ENCODE data around the gene HOXD9.

HOXD9 gene

DNA sequence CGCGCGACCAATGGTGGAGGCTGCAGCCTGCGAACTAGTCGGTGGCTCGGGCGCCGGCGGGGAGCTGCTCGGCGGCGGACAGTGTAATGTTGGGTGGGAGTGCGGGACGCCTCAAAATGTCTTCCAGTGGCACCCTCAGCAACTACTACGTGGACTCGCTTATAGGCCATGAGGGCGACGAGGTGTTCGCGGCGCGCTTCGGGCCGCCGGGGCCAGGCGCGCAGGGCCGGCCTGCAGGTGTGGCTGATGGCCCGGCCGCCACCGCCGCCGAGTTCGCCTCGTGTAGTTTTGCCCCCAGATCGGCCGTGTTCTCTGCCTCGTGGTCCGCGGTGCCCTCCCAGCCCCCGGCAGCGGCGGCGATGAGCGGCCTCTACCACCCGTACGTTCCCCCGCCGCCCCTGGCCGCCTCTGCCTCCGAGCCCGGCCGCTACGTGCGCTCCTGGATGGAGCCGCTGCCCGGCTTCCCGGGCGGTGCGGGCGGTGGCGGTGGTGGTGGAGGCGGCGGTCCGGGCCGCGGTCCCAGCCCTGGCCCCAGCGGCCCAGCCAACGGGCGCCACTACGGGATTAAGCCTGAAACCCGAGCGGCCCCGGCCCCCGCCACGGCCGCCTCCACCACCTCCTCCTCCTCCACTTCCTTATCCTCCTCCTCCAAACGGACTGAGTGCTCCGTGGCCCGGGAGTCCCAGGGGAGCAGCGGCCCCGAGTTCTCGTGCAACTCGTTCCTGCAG lies at the start of gene HOXD9:
TSS of gene HOXD9 (plus strand) at position 37 of the 728 bp plus-strand sequence. CDS start at position 87, 50 bp downstream.
- DNase-seq (ENCODE audit: low read depth): no peak

DNA sequence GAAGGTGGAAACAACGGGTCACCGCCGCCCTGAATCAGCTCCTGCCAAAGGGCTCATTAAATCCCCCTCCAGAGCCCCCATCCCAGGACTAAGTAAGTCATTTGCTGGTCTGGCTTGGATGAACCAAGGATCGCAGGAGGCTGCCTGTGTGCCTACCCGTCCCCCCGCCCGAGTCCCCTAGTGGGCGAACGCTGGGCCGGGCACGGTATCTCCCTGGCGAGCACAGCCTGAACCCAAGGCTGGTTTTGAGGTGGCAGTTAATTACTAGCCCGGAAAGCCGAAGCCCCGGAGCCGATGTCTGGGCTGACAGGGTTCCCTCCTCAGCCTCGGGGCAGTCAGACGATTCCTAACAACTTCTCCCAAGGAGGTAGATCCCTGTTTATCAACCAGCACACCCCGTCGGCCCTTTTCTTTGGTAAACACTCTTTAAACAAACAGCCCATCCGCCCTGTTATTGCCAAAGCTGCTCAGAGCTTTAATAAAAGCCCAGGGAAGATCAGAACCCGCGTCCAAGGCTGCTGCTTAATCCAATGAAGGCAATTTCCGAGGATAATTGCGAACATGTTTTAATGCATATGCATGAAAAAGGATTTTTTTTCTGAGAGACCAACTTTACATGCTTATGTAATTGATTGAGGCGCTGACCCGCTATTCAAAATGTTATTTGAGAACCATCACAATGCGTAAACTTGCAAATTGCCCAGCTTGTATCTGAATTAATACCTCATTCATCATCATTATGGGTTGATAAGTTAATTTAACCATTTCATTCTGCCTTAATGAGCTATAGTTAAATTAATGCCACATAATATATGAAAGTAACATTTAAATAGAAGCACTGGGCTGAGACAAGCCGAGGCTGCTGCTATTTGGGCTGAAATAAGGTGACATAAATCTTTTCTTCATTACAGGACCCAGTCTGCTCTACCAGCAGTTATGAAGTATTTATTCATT lies 49.3 kb upstream of the HOXD9 start:
- DNase-seq (ENCODE audit: low read depth): no peak

DNA sequence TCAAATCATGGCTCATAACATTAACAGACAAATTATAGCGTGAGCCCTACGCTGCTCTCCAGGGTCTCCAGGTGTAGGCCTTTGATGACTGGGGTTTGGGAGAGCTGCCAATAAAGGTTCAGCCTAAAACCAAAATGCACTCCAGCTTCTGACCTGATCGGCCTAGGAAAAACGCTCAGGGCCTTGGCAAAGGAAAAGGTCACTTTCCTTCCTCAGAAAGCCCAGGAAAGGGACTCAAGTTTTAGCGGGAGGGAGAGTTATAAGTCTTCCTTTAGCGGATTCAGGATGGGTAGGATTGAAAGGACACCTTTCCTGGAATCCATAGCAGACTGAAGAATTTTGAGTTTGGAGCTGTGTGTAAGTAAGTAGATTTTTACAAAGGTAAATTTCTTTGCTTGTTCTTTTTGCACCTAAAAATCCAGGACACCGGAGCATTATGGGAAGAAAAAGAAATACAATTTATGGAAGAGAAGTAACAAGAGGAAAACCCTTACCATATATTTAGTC lies 47.5 kb upstream of the HOXD9 start:
- DNase-seq (ENCODE audit: low read depth): no peak

GRCh38 chr2:176075481-176075880 lies 47.0 kb upstream of the HOXD9 start:
- DNase-seq (ENCODE audit: low read depth): no peak

GRCh38 chr2:176076063-176076462 lies 46.5 kb upstream of the HOXD9 start:
- DNase-seq (ENCODE audit: low read depth): no peak

DNA sequence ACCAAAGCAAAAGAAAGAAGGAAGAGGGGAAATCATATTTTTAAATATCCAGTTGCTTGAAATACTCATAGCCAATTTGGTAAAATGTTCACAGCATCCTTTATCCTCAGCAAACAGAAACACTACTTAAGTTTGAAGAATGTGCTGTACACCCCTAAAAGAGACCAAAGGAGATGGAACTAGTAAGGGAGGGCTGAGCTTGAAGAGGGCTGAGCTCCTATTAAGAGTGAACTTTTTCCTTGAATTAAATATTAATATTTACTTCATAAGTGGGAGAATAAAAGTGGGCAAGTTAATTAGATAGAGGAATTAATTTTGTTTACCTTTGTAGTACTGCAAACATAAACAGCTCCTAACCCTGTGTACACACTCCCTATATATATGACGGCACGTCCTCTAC lies 45.7 kb upstream of the HOXD9 start:
- DNase-seq (ENCODE audit: low read depth): no peak

GRCh38 chr2:176078541-176079284 lies 43.8 kb upstream of the HOXD9 start:
- DNase-seq (ENCODE audit: low read depth): no peak

GRCh38 chr2:176079285-176079830 lies 43.2 kb upstream of the HOXD9 start:
- no peak for DNase-seq (ENCODE audit: low read depth)

DNA sequence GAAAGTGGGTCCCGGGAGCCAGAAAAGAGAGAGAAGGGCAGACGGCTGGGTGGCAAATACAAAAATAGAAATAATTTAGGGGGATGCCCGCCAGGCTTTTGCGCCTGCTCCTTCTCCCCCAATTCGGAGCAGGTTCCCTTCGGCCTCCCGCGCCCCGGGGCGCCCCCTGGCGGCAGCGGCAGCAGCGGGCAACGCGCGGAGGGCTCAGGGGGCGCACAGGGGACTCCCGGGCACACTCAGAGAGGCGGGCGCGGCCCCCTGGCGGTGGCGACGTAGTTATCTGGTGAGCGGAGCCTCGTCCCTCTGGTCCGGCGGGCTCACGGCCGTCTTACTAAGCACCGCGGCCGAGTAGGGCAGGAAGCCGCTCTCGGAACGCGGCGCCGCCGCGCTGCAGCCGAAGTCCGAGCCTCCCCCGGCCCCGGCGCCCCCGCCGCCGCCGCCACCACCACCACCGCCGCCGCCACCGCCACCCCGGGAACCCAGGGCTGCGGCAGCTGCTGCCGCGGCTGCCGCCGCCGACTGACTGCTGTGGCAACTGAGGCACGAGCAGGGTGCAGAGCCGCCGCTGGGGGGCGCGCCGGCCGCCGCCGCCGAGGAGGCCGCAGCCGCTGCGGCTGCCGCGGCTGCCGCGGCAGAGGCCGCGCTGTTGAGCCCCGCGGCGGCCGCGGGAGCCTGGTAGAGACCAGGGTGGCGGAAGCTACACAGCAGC lies 42.5 kb upstream of the HOXD9 start:
- DNase-seq (ENCODE audit: low read depth): peak; percentile 49

GRCh38 chr2:176080540-176081375 lies 41.8 kb upstream of the HOXD9 start:
- no peak for DNase-seq (ENCODE audit: low read depth)

DNA sequence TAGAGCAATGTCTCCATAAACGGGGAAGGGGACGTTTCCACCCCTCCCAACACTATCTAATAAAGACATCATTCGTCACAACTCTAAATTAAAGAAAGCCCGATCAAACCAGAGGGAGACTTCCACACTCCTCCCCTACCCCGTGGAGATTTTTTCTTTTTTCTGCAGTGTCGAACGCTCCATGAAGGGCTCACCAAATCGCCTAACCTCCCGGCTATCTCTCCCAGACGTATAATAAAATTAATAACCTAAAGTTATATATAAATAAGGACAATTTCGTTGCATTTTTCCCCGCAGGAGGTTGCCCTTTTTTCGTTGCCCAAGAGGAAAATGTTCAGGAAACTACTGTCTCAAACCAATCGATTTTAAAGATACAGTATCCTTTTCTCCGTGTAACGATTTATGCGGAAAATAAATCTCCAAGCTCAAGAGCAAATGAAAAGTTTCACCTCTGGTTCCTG lies 41.1 kb upstream of the HOXD9 start:
- no peak for DNase-seq (ENCODE audit: low read depth)

DNA sequence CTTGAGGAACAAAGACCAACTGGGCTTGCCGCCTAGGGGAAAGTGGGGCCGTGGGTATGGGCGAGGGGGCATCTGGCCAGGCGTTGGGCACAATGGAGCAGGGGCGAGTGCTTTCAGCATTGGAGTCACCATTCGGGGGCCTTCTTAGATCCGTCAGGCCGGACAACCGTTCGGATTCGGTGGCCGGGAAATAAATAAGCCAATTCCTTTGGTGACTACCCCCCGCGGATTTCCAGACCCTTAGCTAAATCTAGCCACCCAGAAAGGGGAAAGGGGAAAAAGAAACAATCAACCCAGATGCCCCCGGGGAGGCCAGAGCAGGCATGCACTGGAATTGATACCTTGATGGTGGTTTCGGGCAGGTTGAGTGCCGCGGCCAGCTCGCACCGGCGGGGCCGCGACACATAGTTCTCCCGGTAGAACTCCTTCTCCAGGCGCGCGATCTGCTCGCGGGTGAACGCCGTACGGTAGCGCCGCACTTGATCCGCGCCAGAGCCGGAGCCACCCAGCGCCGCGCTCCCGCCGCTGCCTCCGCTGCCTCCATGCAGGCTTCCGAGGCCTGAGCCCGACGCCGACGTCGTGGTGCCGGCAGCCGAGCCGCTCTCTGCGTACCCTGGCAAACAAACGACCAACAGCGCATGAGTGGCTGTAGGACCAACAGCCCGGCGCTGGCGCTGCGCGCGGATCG lies 40.5 kb upstream of the HOXD9 start:
- DNase-seq (ENCODE audit: low read depth): no peak

DNA sequence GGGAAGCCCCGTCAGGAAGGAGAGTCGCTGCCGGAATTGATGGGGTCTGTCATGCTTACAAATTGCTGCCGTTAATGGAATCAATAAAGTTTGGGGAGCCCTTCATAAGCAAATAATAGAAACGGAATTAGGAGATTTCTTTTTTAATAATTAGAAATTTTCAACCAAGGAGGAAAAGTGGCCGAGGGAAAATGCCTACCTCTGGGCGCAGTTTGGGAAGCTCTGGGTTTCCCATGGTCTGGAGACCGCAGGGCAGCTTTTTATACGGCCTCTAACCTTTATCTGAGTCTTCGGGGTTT lies 40.0 kb upstream of the HOXD9 start:
- DNase-seq (ENCODE audit: low read depth): no peak

GRCh38 chr2:176082824-176083751 lies 39.4 kb upstream of the HOXD9 start:
- no peak for DNase-seq (ENCODE audit: low read depth)

DNA sequence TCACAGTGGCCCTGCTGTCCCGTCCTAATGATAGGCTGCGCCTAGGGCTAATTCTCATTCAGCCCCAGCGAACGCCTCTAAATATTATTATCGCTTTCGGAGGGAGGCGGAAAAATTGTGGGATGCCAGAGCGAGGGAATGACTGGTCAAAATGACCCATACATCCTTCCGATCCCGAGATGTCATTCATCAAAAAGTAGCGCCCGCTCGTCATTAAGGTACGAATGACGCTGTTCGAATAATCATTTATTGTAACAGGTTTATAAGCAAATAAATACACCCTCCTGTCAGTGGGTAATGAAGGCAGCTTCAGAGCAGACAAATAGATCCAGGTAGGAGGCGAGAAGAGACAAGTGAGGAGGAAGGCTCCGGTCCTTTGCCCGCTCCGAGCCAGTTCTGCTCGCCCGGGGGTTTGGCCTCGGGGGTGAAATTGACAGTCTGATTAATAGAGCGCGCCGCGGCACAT lies 38.7 kb upstream of the HOXD9 start, which contains the start of gene EVX2:
TSS of gene EVX2 (minus strand) at position 167 of the 466 bp plus-strand sequence. CDS start 186 bp downstream, outside the sequence.
- no peak for DNase-seq (ENCODE audit: low read depth)

DNA sequence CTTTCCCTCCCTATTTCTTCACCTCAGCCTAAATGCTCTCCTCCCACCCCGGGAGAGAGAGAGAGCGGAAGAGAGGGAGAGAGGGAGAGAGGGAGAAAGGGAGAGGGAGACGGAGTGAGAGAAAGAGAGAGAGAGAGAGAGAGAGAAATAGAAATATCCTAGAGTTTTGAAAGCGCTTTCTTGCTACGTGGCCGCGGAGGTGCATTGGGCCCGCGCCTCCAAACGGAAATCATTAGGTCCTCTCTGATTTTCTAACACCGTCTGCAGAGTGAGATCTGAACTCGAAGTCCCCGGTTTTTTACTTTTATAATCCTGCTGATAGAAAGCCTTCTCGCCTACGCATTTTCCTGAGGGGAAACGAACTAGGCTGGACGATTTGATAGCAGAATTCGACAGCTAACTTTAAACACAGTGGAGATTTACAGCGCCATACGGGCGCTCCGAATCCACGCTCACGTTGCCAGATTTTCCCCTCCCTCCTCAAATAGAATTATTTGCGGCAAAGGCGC lies 37.9 kb upstream of the HOXD9 start:
- DNase-seq (ENCODE audit: low read depth): no peak

GRCh38 chr2:176085120-176085788 lies 37.3 kb upstream of the HOXD9 start:
- DNase-seq (ENCODE audit: low read depth): no peak

Measured in activated T-cell treated with anti-CD3 and anti-CD28 coated beads for 48 hours (primary cell).